Kidney glomerular epithelial cell (primary cell): ENCODE results near the gene GULP1.
"Not testable (repeated sequence)": the region's sequence is repeated elsewhere in the genome, so short reads cannot be mapped to it uniquely, and the experiment has no call there.

ENCODE experiments used
- DNase-seq: peaks from one replicate; lab custom pipeline; 2025; lab: John Stamatoyannopoulos, UW

GULP1 gene

GRCh38 chr2:188292348-188293239 lies 920 bp downstream of the GULP1 start:
- peak; percentile 90 for DNase-seq

GRCh38 chr2:188293601-188294351 lies 2.1 kb downstream of the GULP1 start:
- peak; percentile 85 for DNase-seq

GRCh38 chr2:188294352-188294926 lies 2.8 kb downstream of the GULP1 start:
- DNase-seq, result no peak

- no peak for DNase-seq
Measured at GRCh38 chr2:188295067-188295685, 3.5 kb downstream of the GULP1 start.

GRCh38 chr2:188297978-188298377 lies 6.3 kb downstream of the GULP1 start:
- no peak for DNase-seq

- DNase-seq, result not testable (repeated sequence)
Measured at GRCh38 chr2:188298937-188299371, 7.3 kb downstream of the GULP1 start.

- peak; percentile 48 for DNase-seq
Measured at GRCh38 chr2:188303363-188304031, 11.8 kb downstream of the GULP1 start.

GRCh38 chr2:188305271-188305670 lies 13.6 kb downstream of the GULP1 start:
- no peak for DNase-seq

GRCh38 chr2:188306271-188306670 lies 14.6 kb downstream of the GULP1 start:
- DNase-seq, result no peak

- DNase-seq, result no peak
Measured at GRCh38 chr2:188307850-188308283, 16.2 kb downstream of the GULP1 start.

- no peak for DNase-seq
Measured at GRCh38 chr2:188308483-188308882, 16.8 kb downstream of the GULP1 start.

- DNase-seq, result no peak
Measured at GRCh38 chr2:188309364-188309763, 17.7 kb downstream of the GULP1 start.

- DNase-seq, result peak; percentile 37
Measured at GRCh38 chr2:188314314-188315054, 22.8 kb downstream of the GULP1 start.

- DNase-seq, result no peak
Measured at GRCh38 chr2:188315750-188316149, 24.1 kb downstream of the GULP1 start.

- DNase-seq, result no peak
Measured at GRCh38 chr2:188316342-188316741, 24.7 kb downstream of the GULP1 start.

GRCh38 chr2:188316791-188317423 lies 25.2 kb downstream of the GULP1 start:
- DNase-seq, result no peak

GRCh38 chr2:188318161-188318749 lies 26.6 kb downstream of the GULP1 start:
- no peak for DNase-seq

GRCh38 chr2:188319838-188320237 lies 28.2 kb downstream of the GULP1 start:
- DNase-seq, result no peak

- no peak for DNase-seq
Measured at GRCh38 chr2:188320861-188321260, 29.2 kb downstream of the GULP1 start.
